Astrocyte (in vitro differentiated cells and primary cell): Measurements from ENCODE around the gene CDH13.

ENCODE experiments used
- EZH2 ChIP-seq: IDR thresholded peaks from 2 replicates; pipeline ENCODE4 v1.6.1; 2012; ENCODE audit warnings: mild to moderate bottlenecking, low read length, inconsistent platforms; ENCODE audit not compliant: insufficient read depth
- TF ChIP-seq, protein P1 (sequence below): IDR thresholded peaks from 2 replicates; pipeline ENCODE4 v1.5.1; 2011; ENCODE audit warnings: low read depth, mild to moderate bottlenecking, inconsistent platforms, low read length, moderate library complexity; ENCODE audit not compliant: insufficient read depth

DNA sequence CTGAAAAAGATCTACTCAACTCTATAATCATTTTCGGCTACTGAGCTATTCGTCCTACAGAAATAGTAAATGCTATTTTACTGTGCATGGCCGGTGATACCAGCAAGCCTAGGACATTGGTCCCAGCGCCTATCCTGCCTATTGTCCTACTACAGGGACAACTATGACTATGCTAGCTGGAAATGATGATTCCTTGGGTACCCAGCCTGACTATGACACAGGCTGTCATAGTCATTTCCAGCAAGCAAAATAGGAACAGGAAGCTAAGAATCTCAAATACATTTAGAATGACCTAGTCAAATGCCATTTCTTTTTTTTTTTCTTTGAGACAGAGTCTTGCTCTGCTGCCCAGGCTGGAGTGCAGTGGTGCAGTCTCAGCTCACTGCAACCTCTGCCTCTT, 1147.3 kb downstream of the CDH13 start:
- TF ChIP-seq, protein P1, sequence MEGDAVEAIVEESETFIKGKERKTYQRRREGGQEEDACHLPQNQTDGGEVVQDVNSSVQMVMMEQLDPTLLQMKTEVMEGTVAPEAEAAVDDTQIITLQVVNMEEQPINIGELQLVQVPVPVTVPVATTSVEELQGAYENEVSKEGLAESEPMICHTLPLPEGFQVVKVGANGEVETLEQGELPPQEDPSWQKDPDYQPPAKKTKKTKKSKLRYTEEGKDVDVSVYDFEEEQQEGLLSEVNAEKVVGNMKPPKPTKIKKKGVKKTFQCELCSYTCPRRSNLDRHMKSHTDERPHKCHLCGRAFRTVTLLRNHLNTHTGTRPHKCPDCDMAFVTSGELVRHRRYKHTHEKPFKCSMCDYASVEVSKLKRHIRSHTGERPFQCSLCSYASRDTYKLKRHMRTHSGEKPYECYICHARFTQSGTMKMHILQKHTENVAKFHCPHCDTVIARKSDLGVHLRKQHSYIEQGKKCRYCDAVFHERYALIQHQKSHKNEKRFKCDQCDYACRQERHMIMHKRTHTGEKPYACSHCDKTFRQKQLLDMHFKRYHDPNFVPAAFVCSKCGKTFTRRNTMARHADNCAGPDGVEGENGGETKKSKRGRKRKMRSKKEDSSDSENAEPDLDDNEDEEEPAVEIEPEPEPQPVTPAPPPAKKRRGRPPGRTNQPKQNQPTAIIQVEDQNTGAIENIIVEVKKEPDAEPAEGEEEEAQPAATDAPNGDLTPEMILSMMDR = no peak
- TF ChIP-seq EZH2 = no peak
